Ectodermal cell (in vitro differentiated cells): ENCODE data around the gene LSR.

Experiments
- H3K27ac ChIP-seq: 2 replicates; pipeline ENCODE4 v1.7.0; 2013; ENCODE audit warnings: mild to moderate bottlenecking, low read depth, low read length; ENCODE audit not compliant: insufficient read depth, poor library complexity, severe bottlenecking
- H3K27me3 ChIP-seq: 2 replicates; pipeline ENCODE4 v1.7.0; 2013; ENCODE audit warnings: mild to moderate bottlenecking, low read length; ENCODE audit not compliant: insufficient read depth, control insufficient read depth, poor library complexity, severe bottlenecking
- H3K36me3 ChIP-seq: one replicate; pipeline ENCODE4 v1.7.0; 2013; ENCODE audit warnings: low read length; ENCODE audit not compliant: control insufficient read depth, insufficient read depth
- H3K4me1 ChIP-seq: one replicate; pipeline ENCODE4 v1.7.0; 2013; ENCODE audit warnings: low read length; ENCODE audit not compliant: control insufficient read depth, insufficient read depth
- H3K4me3 ChIP-seq: 2 replicates; pipeline ENCODE4 v1.7.0; 2013; ENCODE audit warnings: low read depth, low read length, control low read depth; ENCODE audit not compliant: insufficient read depth
- H3K9me3 ChIP-seq: 2 replicates; pipeline ENCODE4 v1.7.0; 2013; ENCODE audit warnings: mild to moderate bottlenecking, low read length, moderate library complexity; ENCODE audit not compliant: control insufficient read depth
- WGBS, 2 experiments: methylation state at CpG; one replicate each; pipeline ENCODE4 v1.1.7; 2013; ENCODE audit warnings: missing lambda C conversion rate in 2 of 2; 5-methylcytosine and 5-hydroxymethylcytosine counted together

LSR gene

GRCh38 chr19:35288906-35289305 lies 40.1 kb downstream of the LSR start:
- Histone ChIP-seq H3K27ac (no peak overlapping the region), H3K36me3 (no peaks in the 10 kb centered on the region), H3K9me3 (no peaks in the 10 kb centered on the region), H3K4me1 (peaks cover 17% of the 10 kb centered on the region), H3K4me3 (no peak overlapping the region), H3K27me3 (no peaks in the 10 kb centered on the region)
- 87 to 88% methylated on average over 5 of the region's 5 CpGs for WGBS, 2 experiments

GRCh38 chr19:35290381-35291127 lies 41.8 kb downstream of the LSR start:
- WGBS, 2 experiments = 78 to 82% methylated on average over 19 to 20 of the region's 20 CpGs
- Histone ChIP-seq H3K27ac (no peak overlapping the region), H3K9me3 (no peaks in the 10 kb centered on the region), H3K36me3 (no peaks in the 10 kb centered on the region), H3K4me1 (peaks cover 19% of the 10 kb centered on the region), H3K4me3 (no peak overlapping the region), H3K27me3 (no peaks in the 10 kb centered on the region)

GRCh38 chr19:35291259-35291658 lies 42.5 kb downstream of the LSR start:
- H3K27me3 ChIP-seq = no peaks in the 10 kb centered on the region
- H3K36me3 ChIP-seq = no peaks in the 10 kb centered on the region
- peaks cover 19% of the 10 kb centered on the region for H3K4me1 ChIP-seq
- H3K9me3 ChIP-seq = no peaks in the 10 kb centered on the region
- H3K4me3 ChIP-seq = no peak overlapping the region
- no peak overlapping the region for H3K27ac ChIP-seq
- 89 to 94% methylated on average over 6 of the region's 6 CpGs for WGBS, 2 experiments

GRCh38 chr19:35291916-35292315 lies 43.1 kb downstream of the LSR start, which contains the start of gene MAG:
MAG (plus strand) TSS chr19:35292161; CDS start chr19:35295409, 3,248 bp downstream.
- H3K27me3 ChIP-seq = no peaks in the 10 kb centered on the region
- no peak within 1 kb of the TSS for H3K27ac ChIP-seq
- H3K4me3 ChIP-seq = no peak within 1 kb of the TSS
- no peaks in the 10 kb centered on the region for H3K36me3 ChIP-seq
- no peaks in the 10 kb centered on the region for H3K9me3 ChIP-seq
- H3K4me1 ChIP-seq = peaks cover 19% of the 10 kb centered on the region
- 85% methylated on average over 12 of the region's 12 CpGs for whole genome bisulfite sequencing, 2 experiments

GRCh38 chr19:35292421-35293362 lies 43.9 kb downstream of the LSR start:
- Histone ChIP-seq H3K27ac (no peak overlapping the region), H3K9me3 (no peaks in the 10 kb centered on the region), H3K4me3 (no peak overlapping the region), H3K27me3 (no peaks in the 10 kb centered on the region), H3K36me3 (no peaks in the 10 kb centered on the region), H3K4me1 (peaks cover 19% of the 10 kb centered on the region)
- WGBS, 2 experiments = 88 to 93% methylated on average over 23 of the region's 23 CpGs

GRCh38 chr19:35293363-35293739 lies 44.5 kb downstream of the LSR start:
- Histone ChIP-seq H3K36me3 (no peaks in the 10 kb centered on the region), H3K9me3 (no peaks in the 10 kb centered on the region), H3K4me1 (peaks cover 19% of the 10 kb centered on the region), H3K27ac (no peak overlapping the region), H3K4me3 (no peak overlapping the region), H3K27me3 (no peaks in the 10 kb centered on the region)
- 78 to 82% methylated on average over 7 of the region's 7 CpGs for WGBS, 2 experiments

GRCh38 chr19:35293808-35294207 lies 45.0 kb downstream of the LSR start:
- H3K27me3 ChIP-seq = no peaks in the 10 kb centered on the region
- no peaks in the 10 kb centered on the region for H3K9me3 ChIP-seq
- 74 to 76% methylated on average over 17 of the region's 17 CpGs for WGBS, 2 experiments
- peaks cover 19% of the 10 kb centered on the region for H3K4me1 ChIP-seq
- no peaks in the 10 kb centered on the region for H3K36me3 ChIP-seq
- H3K4me3 ChIP-seq = no peak overlapping the region
- H3K27ac ChIP-seq = no peak overlapping the region

GRCh38 chr19:35294328-35294727 lies 45.5 kb downstream of the LSR start:
- H3K4me3 ChIP-seq = no peak overlapping the region
- H3K4me1 ChIP-seq = peaks cover 19% of the 10 kb centered on the region
- no peaks in the 10 kb centered on the region for H3K27me3 ChIP-seq
- H3K27ac ChIP-seq = no peak overlapping the region
- H3K36me3 ChIP-seq = no peaks in the 10 kb centered on the region
- no peaks in the 10 kb centered on the region for H3K9me3 ChIP-seq
- 89 to 90% methylated on average over 3 of the region's 3 CpGs for WGBS, 2 experiments

GRCh38 chr19:35294859-35295791 lies 46.3 kb downstream of the LSR start:
- WGBS, 2 experiments = 80 to 82% methylated on average over 24 to 25 of the region's 25 CpGs
- H3K36me3 ChIP-seq = no peaks in the 10 kb centered on the region
- H3K4me1 ChIP-seq = peaks cover 19% of the 10 kb centered on the region
- no peak overlapping the region for H3K4me3 ChIP-seq
- H3K27ac ChIP-seq = no peak overlapping the region
- H3K9me3 ChIP-seq = no peaks in the 10 kb centered on the region
- no peaks in the 10 kb centered on the region for H3K27me3 ChIP-seq
